ENCODE measurements around the gene GTF2IRD1.

GRCh38 chr7:74568658-74569057, 115.0 kb downstream of the GTF2IRD1 start:
- TF ChIP-seq SUZ12 (IDR thresholded peaks at IDR 0.05; ENCODE audit: extremely low read depth, insufficient read depth, insufficient read length) (no peak), ZNF274 (IDR thresholded peaks at IDR 0.05; ENCODE audit: low read depth, low read length) (no peak)
